Caco-2 (cell line): ENCODE measurements around the gene SESN1. TPM values are rescaled to one million over a fixed set of nuclear protein-coding genes. Genes with fewer than 3 reads are reported as not detected.

ENCODE experiments used
- BruUV-seq: library from RNA; stranded (reverse); fragments of 400-500 nt; replicated peaks from 2 replicates; lab custom pipeline; 2021; lab: Mats Ljungman, UMichigan
- CTCF ChIA-PET: fragments of 300-600 bp; sonication (Branson Sonifier 250); formaldehyde crosslinking; loops from one replicate; lab custom pipeline; 2022; ENCODE audit warnings: antibody characterized with exemption; lab: Charles Lee
- POLR2A ChIA-PET: fragments of 300-600 bp; sonication (Branson Sonifier 250); formaldehyde crosslinking; loops from one replicate; lab custom pipeline; 2022; ENCODE audit warnings: antibody characterized with exemption; lab: Charles Lee
- DNase-seq, 2 experiments: peaks; one replicate each; pipeline versions ENCODE4 v3.0.0 to v3.0.0-alpha.2; 2020 to 2022
- H3K27me3 ChIP-seq: replicated peaks from 2 replicates; pipeline ENCODE4 v1.6.0; 2011; ENCODE audit warnings: low read length; ENCODE audit not compliant: control insufficient read depth, insufficient read depth
- H3K36me3 ChIP-seq: 2 replicates; pipeline ENCODE4 v1.5.1; 2011; ENCODE audit warnings: low read length; ENCODE audit not compliant: control insufficient read depth, insufficient read depth
- H3K4me1 ChIP-seq: fragments of 250-450 bp; sonication (Bioruptor Pico); 2 replicates; pipeline ENCODE4 v1.5.1; 2020; ENCODE audit warnings: mild to moderate bottlenecking
- H3K4me3 ChIP-seq: 2 replicates; pipeline ENCODE4 v1.5.1; 2011; ENCODE audit warnings: low read depth, mild to moderate bottlenecking, control low read depth, low read length
- H3K9me3 ChIP-seq: fragments of 250-450 bp; sonication (Bioruptor Pico); 2 replicates; pipeline ENCODE4 v1.5.1; 2020; ENCODE audit warnings: mild to moderate bottlenecking, moderate library complexity
- H3K27ac Mint-ChIP-seq: one replicate; pipeline ENCODE4 v1.8.0; 2022; ENCODE audit warnings: mixed read lengths; ENCODE audit not compliant: unreplicated experiment
- H3K27me3 Mint-ChIP-seq: one replicate; pipeline ENCODE4 v1.8.0; 2022; ENCODE audit warnings: mixed read lengths; ENCODE audit not compliant: insufficient read depth, unreplicated experiment
- H3K36me3 Mint-ChIP-seq: one replicate; pipeline ENCODE4 v1.8.0; 2022; ENCODE audit warnings: mild to moderate bottlenecking, mixed read lengths; ENCODE audit not compliant: insufficient read depth, unreplicated experiment
- H3K4me1 Mint-ChIP-seq: one replicate; pipeline ENCODE4 v1.8.0; 2022; ENCODE audit warnings: low read depth, mixed read lengths; ENCODE audit not compliant: unreplicated experiment
- H3K4me3 Mint-ChIP-seq: one replicate; pipeline ENCODE4 v1.8.0; 2022; ENCODE audit warnings: mild to moderate bottlenecking, moderate library complexity, mixed read lengths; ENCODE audit not compliant: unreplicated experiment
- H3K9me3 Mint-ChIP-seq: one replicate; pipeline ENCODE4 v1.8.0; 2022; ENCODE audit warnings: mixed read lengths; ENCODE audit not compliant: unreplicated experiment
- intact Hi-C: fragments of 100-400 bp; cut with micrococcal nuclease; formaldehyde crosslinking; loops from one replicate; pipeline ENCODE4 v1.10.0; 2022; ENCODE audit not compliant: unreplicated experiment
- total RNA-seq: library from RNA; stranded (reverse); gene quantifications from 2 replicates; pipeline ENCODE4 v1.2.3, GENCODE V29; 2022
- TF ChIP-seq, protein P1 (sequence below), 2 experiments: fragments of 200-600 bp in 1 of 2; IDR thresholded peaks; 1 replicate in 1 of 2; 2 replicates in 1 of 2; pipeline versions ENCODE4 v1.5.1 to v1.8.0; 2011 to 2022; ENCODE audit warnings: antibody characterized with exemption in 1 of 2, control low read depth in 1 of 2, inconsistent platforms in 1 of 2, low read depth in 1 of 2, low read length in 1 of 2, mild to moderate bottlenecking in 1 of 2, moderate library complexity in 1 of 2; ENCODE audit not compliant: insufficient read depth in 1 of 2, severe bottlenecking in 1 of 2, unreplicated experiment in 1 of 2

The SESN1 gene
- total RNA-seq, 1 experiment from 2014 or later: 21.9 TPM

DNA sequence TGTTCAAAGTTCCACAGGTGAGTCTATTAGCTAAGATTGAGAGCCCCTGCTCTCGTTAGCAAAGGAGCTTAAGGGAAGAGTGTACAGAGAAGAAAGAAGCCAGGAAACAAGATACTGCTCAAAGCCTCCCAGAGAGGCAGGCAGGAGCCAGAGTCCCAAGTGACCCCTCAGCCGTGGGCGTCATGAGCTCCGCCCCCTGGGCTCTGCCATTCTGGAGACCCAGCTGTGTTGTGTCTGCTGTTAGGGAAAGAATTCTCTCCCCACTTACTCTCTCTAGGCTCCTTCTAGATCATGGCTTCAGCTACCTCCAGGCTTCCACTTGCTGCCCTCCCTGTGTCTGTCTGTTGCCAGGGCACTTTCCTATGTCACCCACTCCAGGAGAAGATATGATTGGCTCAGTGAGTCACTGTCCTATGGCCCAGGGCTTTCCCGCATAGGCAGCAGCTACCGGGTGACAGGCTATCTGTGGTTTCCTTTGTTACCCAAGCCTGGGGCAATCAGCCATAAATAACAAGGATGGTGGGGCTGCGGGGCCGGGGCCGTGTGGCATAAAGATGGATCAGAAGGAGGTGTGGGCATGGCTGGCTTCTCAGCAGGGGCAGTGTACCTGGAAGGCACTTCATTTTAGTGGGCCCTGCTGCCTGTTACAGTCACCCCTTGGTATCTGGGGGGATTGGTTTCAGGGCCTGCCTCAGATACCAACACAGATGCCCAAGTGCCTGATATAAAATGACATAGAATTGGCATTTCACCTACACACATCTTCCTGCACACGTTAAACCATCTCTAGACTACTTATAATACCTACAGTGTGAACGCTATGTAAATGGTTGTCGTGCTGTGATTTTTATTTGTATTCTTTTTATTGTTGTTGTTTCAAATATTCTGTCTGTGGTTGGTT lies 127.5 kb downstream of the SESN1 start:
- ChIA-PET CTCF (no interaction called here), POLR2A (no interaction called here)
- peak in 1 of 2 experiments; percentile 13 for DNase-seq
- BruUV-seq: no TSS peak
- H3K4me3 ChIP-seq: no peak overlapping the region
- intact Hi-C loops: no loop called here
- Mint-ChIP-seq H3K36me3 (no peaks in the 10 kb centered on the region), H3K4me1 (peaks cover 7% of the 10 kb centered on the region), H3K9me3 (no peaks in the 10 kb centered on the region), H3K27me3 (no peaks in the 10 kb centered on the region), H3K27ac (peak overlapping the region; percentile 24), H3K4me3 (no peak overlapping the region)
- H3K4me1 ChIP-seq: peaks cover 21% of the 10 kb centered on the region
- H3K36me3 ChIP-seq: no peaks in the 10 kb centered on the region
- no peaks in the 10 kb centered on the region for H3K27me3 ChIP-seq
- H3K9me3 ChIP-seq: no peaks in the 10 kb centered on the region
- TF ChIP-seq, protein P1, sequence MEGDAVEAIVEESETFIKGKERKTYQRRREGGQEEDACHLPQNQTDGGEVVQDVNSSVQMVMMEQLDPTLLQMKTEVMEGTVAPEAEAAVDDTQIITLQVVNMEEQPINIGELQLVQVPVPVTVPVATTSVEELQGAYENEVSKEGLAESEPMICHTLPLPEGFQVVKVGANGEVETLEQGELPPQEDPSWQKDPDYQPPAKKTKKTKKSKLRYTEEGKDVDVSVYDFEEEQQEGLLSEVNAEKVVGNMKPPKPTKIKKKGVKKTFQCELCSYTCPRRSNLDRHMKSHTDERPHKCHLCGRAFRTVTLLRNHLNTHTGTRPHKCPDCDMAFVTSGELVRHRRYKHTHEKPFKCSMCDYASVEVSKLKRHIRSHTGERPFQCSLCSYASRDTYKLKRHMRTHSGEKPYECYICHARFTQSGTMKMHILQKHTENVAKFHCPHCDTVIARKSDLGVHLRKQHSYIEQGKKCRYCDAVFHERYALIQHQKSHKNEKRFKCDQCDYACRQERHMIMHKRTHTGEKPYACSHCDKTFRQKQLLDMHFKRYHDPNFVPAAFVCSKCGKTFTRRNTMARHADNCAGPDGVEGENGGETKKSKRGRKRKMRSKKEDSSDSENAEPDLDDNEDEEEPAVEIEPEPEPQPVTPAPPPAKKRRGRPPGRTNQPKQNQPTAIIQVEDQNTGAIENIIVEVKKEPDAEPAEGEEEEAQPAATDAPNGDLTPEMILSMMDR (IDR thresholded peaks at IDR 0.05; ENCODE audit: insufficient read depth in 1 of 2, low read depth in 1 of 2, low read length in 1 of 2, severe bottlenecking in 1 of 2, unreplicated experiment in 1 of 2): no peak

DNA sequence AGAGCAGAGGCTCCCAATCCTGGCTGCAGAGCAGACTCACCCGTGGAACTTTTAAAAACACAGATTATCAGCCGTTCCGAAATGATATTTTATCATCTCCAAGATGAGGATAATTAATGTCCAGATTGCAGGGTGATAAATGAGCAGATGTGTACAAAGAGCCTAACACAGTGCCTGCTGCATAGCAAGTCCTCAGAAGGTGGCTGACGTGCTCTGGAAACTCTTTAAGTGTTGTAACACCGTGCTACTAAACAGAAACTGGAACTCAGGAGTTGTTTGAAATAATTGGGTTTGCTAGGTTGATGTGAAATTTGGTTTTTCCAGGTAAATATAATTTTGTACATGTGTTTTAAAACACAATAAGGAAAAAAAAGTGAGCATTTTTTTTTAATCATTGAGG lies 128.4 kb downstream of the SESN1 start:
- Histone ChIP-seq H3K4me3 (no peak overlapping the region), H3K4me1 (peaks cover 14% of the 10 kb centered on the region; the same call in 1 of the 2 replicates)
- no peak overlapping the region for H3K27ac Mint-ChIP-seq

DNA sequence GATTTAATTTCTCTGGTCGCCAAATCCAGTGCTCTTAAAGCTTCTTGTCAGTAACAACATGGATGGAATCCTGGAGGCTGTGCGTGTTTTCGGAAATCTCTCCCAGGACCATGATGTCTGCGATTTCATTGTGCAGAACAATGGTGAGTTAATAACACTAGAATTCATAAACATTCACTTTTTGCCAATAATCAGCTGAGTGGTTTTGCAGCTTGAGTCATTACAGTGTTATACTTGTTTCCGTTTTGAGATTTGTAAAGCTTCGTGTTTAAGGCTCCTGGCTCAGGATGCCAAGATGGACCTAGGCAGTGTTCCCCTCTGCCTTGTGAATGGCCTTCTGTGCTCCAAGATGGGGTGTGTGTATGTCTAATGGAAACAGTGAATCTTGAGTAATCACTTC lies 132.7 kb downstream of the SESN1 start:
- H3K9me3 Mint-ChIP-seq: no peaks in the 10 kb centered on the region
- no peak overlapping the region for H3K27ac Mint-ChIP-seq
- no peaks in the 10 kb centered on the region for H3K27me3 ChIP-seq
- ChIA-PET POLR2A (no interaction called here), CTCF (no interaction called here)
- no peaks in the 10 kb centered on the region for H3K4me1 ChIP-seq
- H3K9me3 ChIP-seq: no peaks in the 10 kb centered on the region
- no peak overlapping the region for H3K4me3 ChIP-seq
- BruUV-seq: no TSS peak
- H3K36me3 Mint-ChIP-seq: no peaks in the 10 kb centered on the region
- intact Hi-C loops: no loop called here
- DNase-seq: no peak
- no peak overlapping the region for H3K4me3 Mint-ChIP-seq
- TF ChIP-seq, protein P1 (IDR thresholded peaks at IDR 0.05; ENCODE audit: insufficient read depth in 1 of 2, low read depth in 1 of 2, low read length in 1 of 2, severe bottlenecking in 1 of 2, unreplicated experiment in 1 of 2): no peak
- no peaks in the 10 kb centered on the region for H3K27me3 Mint-ChIP-seq
- H3K36me3 ChIP-seq: no peaks in the 10 kb centered on the region
- H3K4me1 Mint-ChIP-seq: no peaks in the 10 kb centered on the region

More for the DNA sequence above, 128.4 kb downstream of the SESN1 start:
- DNase-seq: no peak
- POLR2A ChIA-PET: no interaction called here
- Mint-ChIP-seq H3K27me3 (no peaks in the 10 kb centered on the region), H3K4me3 (no peak overlapping the region), H3K36me3 (no peaks in the 10 kb centered on the region), H3K4me1 (peaks cover 7% of the 10 kb centered on the region), H3K9me3 (no peaks in the 10 kb centered on the region)
- H3K9me3 ChIP-seq: no peaks in the 10 kb centered on the region
- no peaks in the 10 kb centered on the region for H3K27me3 ChIP-seq
- TF ChIP-seq, protein P1 (IDR thresholded peaks at IDR 0.05; ENCODE audit: insufficient read depth in 1 of 2, low read depth in 1 of 2, low read length in 1 of 2, severe bottlenecking in 1 of 2, unreplicated experiment in 1 of 2): no peak
- CTCF ChIA-PET: no interaction called here
- no peaks in the 10 kb centered on the region for H3K36me3 ChIP-seq
- intact Hi-C loops: no loop called here
- BruUV-seq: no TSS peak
